SW 1271 (cell line): ENCODE measurements around the gene SPEM1.
A peak's percentile ranks its signal among the peaks of the same experiment; 100 is the strongest.
"Not testable (repeated sequence)": the region's sequence is repeated elsewhere in the genome, so short reads cannot be mapped to it uniquely, and the experiment has no call there.

Experiments used
- DNase-seq, 2 experiments: peaks; one replicate each; lab custom pipeline; 2025; lab: John Stamatoyannopoulos, UW

Gene SPEM1

DNA sequence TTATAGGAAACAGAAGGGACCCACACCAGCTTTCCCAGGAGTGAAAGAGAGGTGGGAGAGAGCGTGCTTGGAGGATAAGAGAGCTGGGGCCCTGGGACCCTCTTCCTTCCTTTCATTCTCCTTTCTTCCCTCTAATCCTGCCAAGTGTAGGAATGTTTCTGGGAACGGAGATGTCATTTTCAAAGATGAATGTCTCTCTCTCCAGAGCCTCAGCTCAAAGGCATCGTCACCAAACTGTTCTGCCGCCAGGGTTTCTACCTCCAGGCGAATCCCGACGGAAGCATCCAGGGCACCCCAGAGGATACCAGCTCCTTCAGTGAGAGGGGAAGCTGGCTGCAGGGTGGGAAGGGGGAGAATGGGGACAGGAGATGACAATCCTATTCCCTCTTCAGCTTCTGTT lies 21.1 kb downstream of the SPEM1 start:
- no peak for DNase-seq

DNA sequence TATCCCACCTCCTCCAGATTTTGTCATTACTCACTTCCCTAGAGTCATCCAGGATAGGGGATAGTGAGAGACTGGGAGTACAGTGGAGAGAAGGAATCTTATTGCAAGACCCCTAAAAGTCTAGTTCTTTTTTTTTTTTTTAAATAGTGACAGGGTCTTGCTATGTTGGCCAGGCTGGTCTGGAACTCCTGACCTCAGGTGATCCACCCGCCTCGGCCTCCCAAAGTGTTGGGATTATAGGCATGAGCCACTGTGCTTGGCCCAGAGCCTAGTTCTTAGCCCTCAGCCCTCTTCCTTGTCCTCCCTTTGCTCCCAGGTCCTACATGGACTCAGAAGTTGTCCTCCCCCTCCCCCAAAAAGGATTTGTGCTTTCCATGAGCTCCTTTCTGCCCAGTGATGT lies 22.0 kb downstream of the SPEM1 start:
- DNase-seq = no peak

DNA sequence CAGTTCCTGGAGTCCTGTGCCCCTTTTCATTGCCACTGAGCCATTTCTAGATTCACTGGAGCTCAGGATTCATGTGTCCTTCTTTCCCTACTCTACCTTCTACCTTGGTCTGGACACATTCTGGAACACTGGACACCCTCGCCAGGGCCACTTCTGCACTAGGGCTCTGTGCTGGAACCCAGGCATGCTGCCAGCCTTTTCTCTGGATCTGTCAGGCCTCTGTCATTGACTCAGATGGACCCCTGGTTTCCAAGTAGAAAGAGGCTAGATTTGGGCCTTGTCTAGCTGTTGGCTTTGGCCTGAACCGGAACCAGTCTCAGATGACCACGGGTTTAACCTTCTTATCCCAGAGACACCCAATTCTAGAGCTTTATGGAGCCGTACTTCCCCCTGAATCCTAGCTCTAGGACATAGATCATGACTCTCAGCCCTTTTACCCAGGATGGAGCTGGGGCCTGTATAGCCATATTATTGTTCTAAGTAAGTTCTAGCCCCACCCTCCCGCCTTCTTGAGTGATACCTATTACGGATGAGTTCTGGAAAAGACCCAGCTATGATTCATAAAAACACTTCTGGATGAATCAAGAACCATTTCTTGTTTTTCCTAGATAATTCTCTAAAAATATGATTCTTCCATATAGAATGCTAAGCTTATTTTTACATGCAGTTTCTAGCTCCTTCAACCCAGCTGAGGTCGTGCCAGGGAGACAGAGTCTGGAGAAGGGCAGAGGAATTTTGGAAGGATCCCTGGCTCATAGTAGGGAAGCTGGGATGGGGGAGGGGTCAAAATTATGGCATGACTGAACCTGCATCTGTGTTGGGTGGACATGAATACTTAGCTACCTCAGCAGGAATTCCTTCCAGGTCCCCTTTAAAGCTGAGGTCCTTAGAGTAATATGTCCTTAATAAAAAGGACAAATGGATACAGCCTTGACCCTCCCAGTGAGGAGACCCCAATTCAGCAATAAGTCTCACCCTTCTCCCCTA lies 23.7 kb downstream of the SPEM1 start:
- DNase-seq = no peak

DNA sequence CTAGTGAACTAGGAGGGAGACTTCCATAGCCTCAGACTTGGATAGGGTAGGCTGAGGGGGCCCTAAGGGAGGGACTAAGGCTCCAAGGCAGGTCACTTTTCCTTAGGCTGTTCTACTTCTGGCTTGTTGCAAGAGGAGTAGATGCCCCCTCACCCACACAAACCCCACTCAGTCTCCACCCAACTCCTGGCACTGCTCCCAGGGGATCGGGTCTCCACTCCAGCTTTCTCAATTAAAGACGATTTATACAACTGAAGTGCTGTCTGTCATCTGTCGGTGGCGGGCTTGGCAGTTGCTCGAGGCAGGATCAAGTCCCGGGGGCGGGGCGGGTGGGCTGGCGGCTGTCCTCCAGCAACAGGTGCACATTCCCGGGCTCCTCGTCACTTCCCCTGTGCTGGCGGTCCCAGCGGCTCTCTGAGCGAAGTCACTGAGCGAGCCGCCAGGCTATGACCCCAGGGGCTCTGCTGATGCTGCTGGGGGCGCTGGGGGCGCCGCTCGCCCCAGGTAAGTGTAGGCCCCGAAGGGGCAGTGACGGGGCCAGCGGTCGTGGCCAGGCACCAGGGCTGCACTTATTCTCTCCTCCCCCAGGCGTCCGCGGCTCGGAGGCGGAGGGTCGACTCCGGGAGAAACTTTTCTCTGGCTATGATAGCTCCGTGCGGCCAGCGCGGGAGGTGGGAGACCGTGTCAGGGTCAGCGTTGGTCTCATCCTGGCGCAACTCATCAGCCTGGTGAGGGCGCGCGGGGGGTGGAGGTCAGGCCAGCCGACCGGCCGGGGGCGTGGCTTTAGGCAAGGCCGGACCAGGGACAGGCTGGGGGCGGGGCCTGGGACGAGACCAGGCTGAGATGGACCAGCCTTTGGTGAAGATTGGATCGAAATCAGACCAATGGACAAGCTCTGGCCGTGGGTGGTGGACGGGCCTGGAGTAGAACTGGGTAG lies 24.8 kb downstream of the SPEM1 start, which contains the start of gene CHRNB1:
CHRNB1 (plus strand) TSS at position 380 of the 937 bp plus-strand sequence; CDS start at position 447, 67 bp downstream.
- peak; percentile 81 to 82 for DNase-seq

- peak; percentile 81 to 82 for DNase-seq
Observed at GRCh38 chr17:7445619-7445968, 25.5 kb downstream of the SPEM1 start.

GRCh38 chr17:7448461-7448860 lies 28.3 kb downstream of the SPEM1 start:
- no peak for DNase-seq

- DNase-seq = no peak
Observed at GRCh38 chr17:7459961-7460545, 39.9 kb downstream of the SPEM1 start.

DNA sequence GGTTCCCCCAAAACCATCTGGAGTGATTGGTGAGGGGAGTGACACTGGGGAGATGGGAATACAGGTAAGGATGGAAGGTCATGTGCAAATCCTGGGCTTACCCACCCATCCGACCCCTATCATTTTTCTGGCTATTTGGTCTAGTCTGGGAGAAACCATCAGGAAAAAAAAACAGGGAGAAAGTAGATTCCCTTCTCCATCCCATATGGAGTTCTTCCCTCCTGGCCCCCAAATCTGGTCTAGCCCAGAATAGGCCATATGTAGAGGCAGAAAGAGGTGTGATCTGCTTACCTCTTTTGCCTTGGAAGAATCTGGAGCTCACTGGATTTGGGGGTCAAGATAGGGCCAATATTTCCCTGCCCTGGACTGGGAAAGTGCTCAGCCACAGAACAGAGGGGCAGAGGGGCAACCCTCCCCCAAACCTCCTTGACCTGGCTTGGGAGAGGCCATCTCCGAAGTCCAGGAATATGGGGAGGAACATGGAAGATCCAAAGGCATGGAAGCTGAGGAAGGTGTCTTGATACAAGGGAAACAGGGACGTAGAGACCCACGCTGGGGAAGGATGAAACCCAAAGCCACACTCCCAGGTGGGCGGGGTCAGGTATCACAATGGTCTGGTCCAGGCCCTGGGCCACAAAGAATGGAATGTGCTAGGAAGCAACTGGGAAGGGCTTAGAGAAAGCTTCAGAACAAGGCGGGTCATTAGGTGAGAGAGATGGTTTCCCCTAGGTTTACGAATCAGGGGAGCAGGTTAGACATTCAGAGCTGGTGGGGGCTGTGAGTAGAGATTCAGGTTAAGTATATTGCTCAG lies 40.9 kb downstream of the SPEM1 start:
- no peak for DNase-seq

DNA sequence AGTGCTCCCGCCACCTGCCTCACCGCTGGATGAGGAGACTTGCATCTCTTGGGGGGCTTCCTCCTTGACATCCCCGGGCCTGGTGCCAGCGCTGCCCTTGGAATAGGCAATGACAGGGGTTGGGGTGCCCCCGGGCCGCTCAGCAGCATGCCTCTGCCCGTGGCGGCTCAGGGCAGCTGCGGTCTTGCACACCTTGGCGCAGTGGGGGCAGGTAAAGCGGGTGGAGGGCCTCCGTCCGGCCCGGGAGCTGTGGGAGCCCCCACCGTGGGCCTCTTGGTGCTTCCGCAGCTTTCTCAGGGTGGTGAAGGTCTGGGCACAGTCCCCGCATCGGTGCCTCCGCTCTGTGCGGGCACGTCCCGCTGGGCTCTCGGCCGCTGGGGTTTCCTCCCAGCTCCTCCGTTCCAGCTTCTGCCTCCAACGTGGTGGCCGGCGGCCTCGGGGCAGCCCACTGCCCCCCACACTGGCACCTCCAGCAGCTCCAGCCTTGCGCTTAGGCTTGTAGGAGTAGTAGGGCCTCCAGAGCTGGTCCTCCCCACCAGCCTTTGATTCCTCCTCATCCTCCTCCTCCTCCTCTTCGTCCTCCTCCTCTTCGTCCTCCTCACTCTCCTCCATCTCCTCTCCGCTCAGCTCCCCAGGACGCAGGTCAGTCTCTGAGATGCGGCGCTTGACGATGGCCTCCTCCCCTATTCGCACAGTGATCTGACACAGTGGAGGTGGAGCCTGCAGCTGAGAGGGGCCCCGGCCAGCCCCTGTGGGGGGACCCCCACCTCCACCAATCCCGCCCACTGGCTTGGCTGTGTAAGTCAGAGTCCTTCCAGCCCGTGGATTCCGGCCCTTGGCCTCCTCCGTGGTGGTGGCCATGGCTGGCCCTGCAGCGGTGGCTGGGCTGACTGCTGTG lies 42.6 kb downstream of the SPEM1 start:
- DNase-seq = no peak

- no peak for DNase-seq
Observed at GRCh38 chr17:7463372-7463846, 43.3 kb downstream of the SPEM1 start.

DNA sequence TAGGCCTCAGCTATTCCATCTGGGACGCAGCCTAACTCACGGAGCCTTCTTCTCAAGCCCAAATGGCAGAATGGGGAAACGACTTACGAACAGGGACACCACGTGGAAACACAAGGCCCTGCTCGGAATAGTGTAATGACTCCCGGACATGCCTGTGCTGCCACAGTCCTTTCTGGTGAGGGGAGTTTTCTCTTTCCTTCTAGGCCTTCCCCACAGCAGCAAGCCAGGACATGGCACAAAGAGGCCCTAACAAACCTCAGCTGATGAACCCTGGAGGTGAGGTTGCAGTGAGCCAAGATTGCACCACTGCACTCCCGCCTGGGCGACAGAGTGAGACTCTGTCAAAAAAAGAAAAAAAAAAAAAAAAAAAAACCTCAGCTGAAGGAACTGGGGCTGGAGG lies 44.0 kb downstream of the SPEM1 start:
- DNase-seq = no peak

DNA sequence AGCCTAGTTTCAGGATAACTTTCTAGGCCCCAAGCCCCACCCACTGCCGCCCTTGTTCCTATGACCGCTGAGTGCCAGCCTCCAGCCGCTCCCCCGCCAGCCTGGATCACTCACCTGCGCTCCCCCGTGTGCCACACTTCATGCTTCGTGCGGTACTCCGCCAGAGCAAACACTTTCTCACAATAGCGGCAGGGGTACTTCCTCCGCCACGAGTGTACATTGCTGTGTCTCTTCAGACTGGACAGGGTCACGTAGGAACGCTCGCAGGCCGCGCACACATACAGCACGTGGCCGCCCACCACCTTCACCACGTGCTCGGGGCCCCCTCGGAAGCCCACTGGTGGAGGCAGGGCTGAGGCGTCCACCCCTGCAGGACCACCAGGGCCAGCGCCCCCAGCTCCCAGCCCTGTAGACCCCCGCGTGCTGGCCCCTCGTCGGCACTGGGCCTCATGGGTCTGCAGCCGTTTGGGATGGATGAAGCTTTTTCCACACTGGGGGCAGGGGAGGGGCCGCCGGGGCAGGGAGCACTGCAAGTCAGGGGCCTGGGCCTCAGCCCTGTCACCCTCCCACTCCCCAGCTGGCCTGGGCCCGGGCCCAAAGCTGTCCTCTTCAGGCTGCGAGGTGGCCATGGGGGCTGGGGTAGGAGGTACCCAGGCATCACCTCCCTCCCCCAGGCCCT lies 45.6 kb downstream of the SPEM1 start:
- DNase-seq = no peak

DNA sequence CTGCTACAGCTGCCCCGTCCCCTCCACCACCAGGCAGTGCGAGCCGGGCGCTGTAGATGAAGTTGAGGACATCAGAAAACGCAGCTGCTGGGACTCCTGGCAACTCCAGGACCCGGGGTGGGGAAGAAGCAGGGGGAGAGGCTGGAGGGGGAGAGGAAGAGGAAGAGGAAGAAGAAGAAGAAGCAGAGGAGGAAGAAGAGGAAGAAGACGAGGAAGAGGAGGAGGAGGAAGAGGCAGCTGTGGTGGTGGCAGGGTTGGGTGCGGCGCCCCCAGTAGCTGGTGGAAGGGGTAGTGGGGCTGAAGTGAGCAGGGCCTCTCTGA lies 46.2 kb downstream of the SPEM1 start:
- DNase-seq = no peak

DNA sequence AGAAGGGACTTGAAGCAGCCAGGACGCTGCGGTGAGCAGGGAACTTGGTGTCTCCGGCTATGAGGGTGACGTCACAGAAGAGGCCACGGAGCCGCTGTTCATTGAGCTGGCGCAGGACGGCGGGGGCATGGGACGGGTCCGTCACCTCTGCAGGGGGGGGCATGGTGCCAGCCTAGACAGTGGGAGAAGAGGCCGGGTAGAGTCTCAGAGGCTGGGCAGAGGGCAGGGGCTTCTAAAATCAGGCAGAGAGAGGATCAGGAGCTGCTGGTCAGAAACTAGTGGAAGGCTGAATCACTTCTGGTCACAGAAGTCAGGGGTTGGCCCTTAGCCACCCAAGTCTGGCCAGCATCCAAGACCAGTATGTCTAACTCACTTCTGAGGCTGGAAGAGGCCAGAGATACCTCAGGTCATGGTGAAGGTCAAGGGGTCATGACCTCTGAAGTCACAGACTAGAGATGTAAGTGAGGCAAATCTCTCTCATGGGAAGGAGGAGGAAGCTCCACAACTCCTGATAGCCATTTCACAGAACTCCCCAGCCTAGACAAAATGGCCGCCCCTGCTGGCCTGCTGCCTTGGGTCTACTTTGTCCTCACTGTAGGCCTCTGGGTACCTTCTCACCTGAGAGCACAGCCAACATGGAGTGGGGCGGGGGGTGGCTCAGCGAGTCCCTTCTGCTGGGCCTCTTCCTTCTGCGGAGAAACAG lies 46.7 kb downstream of the SPEM1 start:
- no peak for DNase-seq

- DNase-seq = no peak
Observed at GRCh38 chr17:7467498-7467897, 47.4 kb downstream of the SPEM1 start.

GRCh38 chr17:7468290-7468689 lies 48.2 kb downstream of the SPEM1 start:
- no peak for DNase-seq

- DNase-seq = no peak
Observed at GRCh38 chr17:7468804-7469389, 48.8 kb downstream of the SPEM1 start.

- DNase-seq = not testable (repeated sequence)
Observed at GRCh38 chr17:7469843-7470242, 49.7 kb downstream of the SPEM1 start.
